ENCODE data around the gene SDK1.

Gene SDK1

GRCh38 chr7:3558400-3558799 is 257.3 kb downstream of the SDK1 start:
- Histone ChIP-seq H3K18ac (ENCODE audit: low read depth in 1 of 2, low read length in 2 of 2) (no peak overlapping the region), H3K4ac (ENCODE audit: low read depth in 1 of 2, low read length in 2 of 2) (no peak overlapping the region)

GRCh38 chr7:3559278-3559677 is 258.2 kb downstream of the SDK1 start:
- no peak overlapping the region for H2BK5ac ChIP-seq (ENCODE audit: low read depth, low read length, poor library complexity, severe bottlenecking)
- H3K4me1 ChIP-seq (ENCODE audit: control insufficient read depth, insufficient read depth, low read depth, low read length): peaks cover 3% of the 10 kb centered on the region
- no peak overlapping the region for H2BK12ac ChIP-seq (ENCODE audit: low read length in 2 of 2)
- no peak overlapping the region for H3K4ac ChIP-seq (ENCODE audit: low read depth in 1 of 2, low read length in 2 of 2)
- H4K8ac ChIP-seq (ENCODE audit: low read length): no peak overlapping the region
- H3K9me3 ChIP-seq (ENCODE audit: control insufficient read depth, low read length): no peaks in the 10 kb centered on the region
- no peaks in the 10 kb centered on the region for H3K36me3 ChIP-seq (ENCODE audit: control insufficient read depth in 1 of 2, insufficient read depth in 2 of 2, low read depth in 1 of 2, low read length in 2 of 2)
- peak overlapping the region; percentile 26 for H3K27ac ChIP-seq (ENCODE audit: low read length, poor library complexity, severe bottlenecking)
- no peaks in the 10 kb centered on the region for H3K27me3 ChIP-seq (ENCODE audit: control insufficient read depth in 1 of 2, insufficient read depth in 1 of 2, low read length in 2 of 2)
- WGBS: 74% methylated on average over 3 of the region's 3 CpGs
- no peak overlapping the region for H2BK15ac ChIP-seq (ENCODE audit: low read depth, poor library complexity, severe bottlenecking)
- no peak overlapping the region for H2BK120ac ChIP-seq (ENCODE audit: low read depth, low read length)
- no peak overlapping the region for H3K23ac ChIP-seq (ENCODE audit: low read length in 2 of 2)
- no peak overlapping the region for H2AFZ ChIP-seq (ENCODE audit: low read depth, low read length)
- peak overlapping the region in 1 of 2 experiments; percentile 30 for H3K4me3 ChIP-seq (ENCODE audit: insufficient read depth in 1 of 2, low read depth in 1 of 2, low read length in 2 of 2)
- H3K4me2 ChIP-seq (ENCODE audit: low read length, poor library complexity, severe bottlenecking): no peak overlapping the region
- H3K9ac ChIP-seq (ENCODE audit: low read length): peak overlapping the region; percentile 10
- peak; percentile 88 for DNase-seq
- peaks cover 7% of the 10 kb centered on the region for H3K79me1 ChIP-seq (replicated peaks; ENCODE audit: low read length, poor library complexity, severe bottlenecking)
- no peak overlapping the region for H3K18ac ChIP-seq (ENCODE audit: low read depth in 1 of 2, low read length in 2 of 2)
- no peak overlapping the region for H4K91ac ChIP-seq (ENCODE audit: low read length)
- H2AK5ac ChIP-seq (ENCODE audit: low read length, severe bottlenecking): no peak overlapping the region
- H3K14ac ChIP-seq (ENCODE audit: low read length in 2 of 2): no peak overlapping the region

More at GRCh38 chr7:3558400-3558799, 257.3 kb downstream of the SDK1 start:
- H2BK120ac ChIP-seq (ENCODE audit: low read depth, low read length): no peak overlapping the region
- no peak overlapping the region for H2AFZ ChIP-seq (ENCODE audit: low read depth, low read length)
- H3K23ac ChIP-seq (ENCODE audit: low read length in 2 of 2): no peak overlapping the region
- no peak overlapping the region for H2BK12ac ChIP-seq (ENCODE audit: low read length in 2 of 2)
- H3K36me3 ChIP-seq (ENCODE audit: control insufficient read depth in 1 of 2, insufficient read depth in 2 of 2, low read depth in 1 of 2, low read length in 2 of 2): no peaks in the 10 kb centered on the region
- no peak overlapping the region for H3K14ac ChIP-seq (ENCODE audit: low read length in 2 of 2)
- peaks cover 7% of the 10 kb centered on the region for H3K79me1 ChIP-seq (replicated peaks; ENCODE audit: low read length, poor library complexity, severe bottlenecking)
- no peak overlapping the region for H3K4me2 ChIP-seq (ENCODE audit: low read length, poor library complexity, severe bottlenecking)
- no CpG with 5 or more reads among the region's 2 CpGs for WGBS
- no peak overlapping the region for H3K27ac ChIP-seq (ENCODE audit: low read length, poor library complexity, severe bottlenecking)
- no peak overlapping the region for H2AK5ac ChIP-seq (ENCODE audit: low read length, severe bottlenecking)
- H3K9me3 ChIP-seq (ENCODE audit: control insufficient read depth, low read length): no peaks in the 10 kb centered on the region
- H3K4me3 ChIP-seq (ENCODE audit: insufficient read depth in 1 of 2, low read depth in 1 of 2, low read length in 2 of 2): no peak overlapping the region
- H4K8ac ChIP-seq (ENCODE audit: low read length): no peak overlapping the region
- no peak overlapping the region for H3K9ac ChIP-seq (ENCODE audit: low read length)
- no peak overlapping the region for H2BK5ac ChIP-seq (ENCODE audit: low read depth, low read length, poor library complexity, severe bottlenecking)
- no peak overlapping the region for H4K91ac ChIP-seq (ENCODE audit: low read length)
- H2BK15ac ChIP-seq (ENCODE audit: low read depth, poor library complexity, severe bottlenecking): no peak overlapping the region
- no peaks in the 10 kb centered on the region for H3K27me3 ChIP-seq (ENCODE audit: control insufficient read depth in 1 of 2, insufficient read depth in 1 of 2, low read length in 2 of 2)
- peak; percentile 47 for DNase-seq
- peaks cover 3% of the 10 kb centered on the region for H3K4me1 ChIP-seq (ENCODE audit: control insufficient read depth, insufficient read depth, low read depth, low read length)

GRCh38 chr7:3560495-3560894 is 259.4 kb downstream of the SDK1 start:
- H3K4me2 ChIP-seq (ENCODE audit: low read length, poor library complexity, severe bottlenecking): no peak overlapping the region
- H2BK5ac ChIP-seq (ENCODE audit: low read depth, low read length, poor library complexity, severe bottlenecking): no peak overlapping the region
- H4K8ac ChIP-seq (ENCODE audit: low read length): no peak overlapping the region
- DNase-seq: no peak
- no peak overlapping the region for H3K9ac ChIP-seq (ENCODE audit: low read length)
- H3K4me3 ChIP-seq (ENCODE audit: insufficient read depth in 1 of 2, low read depth in 1 of 2, low read length in 2 of 2): no peak overlapping the region
- no peak overlapping the region for H3K14ac ChIP-seq (ENCODE audit: low read length in 2 of 2)
- peaks cover 3% of the 10 kb centered on the region for H3K4me1 ChIP-seq (ENCODE audit: control insufficient read depth, insufficient read depth, low read depth, low read length)
- no peak overlapping the region for H2BK12ac ChIP-seq (ENCODE audit: low read length in 2 of 2)
- H2AFZ ChIP-seq (ENCODE audit: low read depth, low read length): no peak overlapping the region
- WGBS: 94% methylated on average over 6 of the region's 6 CpGs
- H3K79me1 ChIP-seq (replicated peaks; ENCODE audit: low read length, poor library complexity, severe bottlenecking): peaks cover 7% of the 10 kb centered on the region
- peak overlapping the region in 1 of 2 experiments; percentile 10 for H3K4ac ChIP-seq (ENCODE audit: low read depth in 1 of 2, low read length in 2 of 2)
- no peak overlapping the region for H2BK120ac ChIP-seq (ENCODE audit: low read depth, low read length)
- no peak overlapping the region for H2AK5ac ChIP-seq (ENCODE audit: low read length, severe bottlenecking)
- H2BK15ac ChIP-seq (ENCODE audit: low read depth, poor library complexity, severe bottlenecking): peak overlapping the region; percentile 82
- H3K27ac ChIP-seq (ENCODE audit: low read length, poor library complexity, severe bottlenecking): no peak overlapping the region
- H3K27me3 ChIP-seq (ENCODE audit: control insufficient read depth in 1 of 2, insufficient read depth in 1 of 2, low read length in 2 of 2): no peaks in the 10 kb centered on the region
- no peaks in the 10 kb centered on the region for H3K9me3 ChIP-seq (ENCODE audit: control insufficient read depth, low read length)
- H4K91ac ChIP-seq (ENCODE audit: low read length): no peak overlapping the region
- no peak overlapping the region for H3K18ac ChIP-seq (ENCODE audit: low read depth in 1 of 2, low read length in 2 of 2)
- H3K36me3 ChIP-seq (ENCODE audit: control insufficient read depth in 1 of 2, insufficient read depth in 2 of 2, low read depth in 1 of 2, low read length in 2 of 2): no peaks in the 10 kb centered on the region
- no peak overlapping the region for H3K23ac ChIP-seq (ENCODE audit: low read length in 2 of 2)

GRCh38 chr7:3561932-3562331 is 260.9 kb downstream of the SDK1 start:
- no peak overlapping the region for H2BK15ac ChIP-seq (ENCODE audit: low read depth, poor library complexity, severe bottlenecking)
- H2BK5ac ChIP-seq (ENCODE audit: low read depth, low read length, poor library complexity, severe bottlenecking): no peak overlapping the region
- peaks cover 3% of the 10 kb centered on the region for H3K4me1 ChIP-seq (ENCODE audit: control insufficient read depth, insufficient read depth, low read depth, low read length)
- H3K4ac ChIP-seq (ENCODE audit: low read depth in 1 of 2, low read length in 2 of 2): no peak overlapping the region
- H3K9ac ChIP-seq (ENCODE audit: low read length): no peak overlapping the region
- peaks cover 7% of the 10 kb centered on the region for H3K79me1 ChIP-seq (replicated peaks; ENCODE audit: low read length, poor library complexity, severe bottlenecking)
- no peak overlapping the region for H2AFZ ChIP-seq (ENCODE audit: low read depth, low read length)
- H3K27me3 ChIP-seq (ENCODE audit: control insufficient read depth in 1 of 2, insufficient read depth in 1 of 2, low read length in 2 of 2): no peaks in the 10 kb centered on the region
- no peak overlapping the region for H3K23ac ChIP-seq (ENCODE audit: low read length in 2 of 2)
- no peak for DNase-seq
- no peak overlapping the region for H4K91ac ChIP-seq (ENCODE audit: low read length)
- H2BK120ac ChIP-seq (ENCODE audit: low read depth, low read length): no peak overlapping the region
- H3K4me3 ChIP-seq (ENCODE audit: insufficient read depth in 1 of 2, low read depth in 1 of 2, low read length in 2 of 2): no peak overlapping the region
- no peak overlapping the region for H2AK5ac ChIP-seq (ENCODE audit: low read length, severe bottlenecking)
- no peaks in the 10 kb centered on the region for H3K36me3 ChIP-seq (ENCODE audit: control insufficient read depth in 1 of 2, insufficient read depth in 2 of 2, low read depth in 1 of 2, low read length in 2 of 2)
- no peak overlapping the region for H4K8ac ChIP-seq (ENCODE audit: low read length)
- H3K9me3 ChIP-seq (ENCODE audit: control insufficient read depth, low read length): no peaks in the 10 kb centered on the region
- no peak overlapping the region for H3K18ac ChIP-seq (ENCODE audit: low read depth in 1 of 2, low read length in 2 of 2)
- H3K4me2 ChIP-seq (ENCODE audit: low read length, poor library complexity, severe bottlenecking): no peak overlapping the region
- no peak overlapping the region for H3K27ac ChIP-seq (ENCODE audit: low read length, poor library complexity, severe bottlenecking)
- no peak overlapping the region for H3K14ac ChIP-seq (ENCODE audit: low read length in 2 of 2)
- 95% methylated on average over 4 of the region's 5 CpGs for WGBS
- H2BK12ac ChIP-seq (ENCODE audit: low read length in 2 of 2): no peak overlapping the region

Measured in mesenchymal stem cell (in vitro differentiated cells and primary cell).